Ishikawa (cell line): ENCODE data around the gene UBL4A.

ENCODE experiments used
- CEBPB ChIP-seq: IDR thresholded peaks from 2 replicates; pipeline ENCODE4 v1.6.1; 2012
- REST ChIP-seq: IDR thresholded peaks from 2 replicates; pipeline ENCODE4 v1.6.1; 2012; ENCODE audit warnings: low read depth, mild to moderate bottlenecking
- YY1 ChIP-seq: IDR thresholded peaks from 2 replicates; pipeline ENCODE4 v1.6.1; 2012; ENCODE audit warnings: low read depth

- TF ChIP-seq REST (no peak), YY1 (no peak), CEBPB (no peak)
Measured at GRCh38 chrX:154485150-154486051, 1.0 kb downstream of the UBL4A start.
